ENCODE data around the gene AGBL1.

DNA sequence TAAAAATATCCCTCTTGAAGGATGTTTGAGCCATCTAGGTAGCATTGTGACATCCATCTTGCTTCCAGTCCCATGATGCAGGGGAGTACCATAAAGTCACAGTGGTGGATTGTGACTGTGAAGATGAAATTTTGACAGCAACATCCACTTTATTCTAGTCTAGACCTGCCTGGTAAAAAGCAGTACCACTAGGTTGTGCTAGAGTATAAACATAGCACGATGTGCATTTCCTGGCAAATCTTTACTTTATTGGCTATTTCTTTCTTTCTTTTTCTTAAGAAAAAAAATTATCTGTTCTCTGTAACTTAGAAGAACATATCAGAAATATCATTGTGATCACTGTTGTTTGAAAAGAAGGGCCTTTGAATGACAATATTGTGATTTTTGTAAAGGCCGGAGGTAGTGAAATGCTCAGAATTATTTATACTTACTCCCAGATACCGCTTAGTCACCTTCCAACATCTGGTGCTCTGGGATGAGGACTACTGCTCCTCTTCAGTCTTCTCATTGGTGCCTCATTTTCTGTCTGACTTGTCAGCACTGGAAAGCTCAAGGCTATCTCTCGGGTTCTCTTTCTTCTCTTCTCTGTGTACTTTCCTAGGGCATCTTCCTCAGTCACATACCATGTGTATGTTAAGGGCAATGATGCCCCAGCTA lies 35.6 kb downstream of the AGBL1 start:
- TF ChIP-seq EZH2 (IDR thresholded peaks at IDR 0.05; ENCODE audit: borderline replicate concordance, low read depth, low read length, poor library complexity, severe bottlenecking): no peak
- TF ChIP-seq, protein P1, sequence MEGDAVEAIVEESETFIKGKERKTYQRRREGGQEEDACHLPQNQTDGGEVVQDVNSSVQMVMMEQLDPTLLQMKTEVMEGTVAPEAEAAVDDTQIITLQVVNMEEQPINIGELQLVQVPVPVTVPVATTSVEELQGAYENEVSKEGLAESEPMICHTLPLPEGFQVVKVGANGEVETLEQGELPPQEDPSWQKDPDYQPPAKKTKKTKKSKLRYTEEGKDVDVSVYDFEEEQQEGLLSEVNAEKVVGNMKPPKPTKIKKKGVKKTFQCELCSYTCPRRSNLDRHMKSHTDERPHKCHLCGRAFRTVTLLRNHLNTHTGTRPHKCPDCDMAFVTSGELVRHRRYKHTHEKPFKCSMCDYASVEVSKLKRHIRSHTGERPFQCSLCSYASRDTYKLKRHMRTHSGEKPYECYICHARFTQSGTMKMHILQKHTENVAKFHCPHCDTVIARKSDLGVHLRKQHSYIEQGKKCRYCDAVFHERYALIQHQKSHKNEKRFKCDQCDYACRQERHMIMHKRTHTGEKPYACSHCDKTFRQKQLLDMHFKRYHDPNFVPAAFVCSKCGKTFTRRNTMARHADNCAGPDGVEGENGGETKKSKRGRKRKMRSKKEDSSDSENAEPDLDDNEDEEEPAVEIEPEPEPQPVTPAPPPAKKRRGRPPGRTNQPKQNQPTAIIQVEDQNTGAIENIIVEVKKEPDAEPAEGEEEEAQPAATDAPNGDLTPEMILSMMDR (conservative IDR thresholded peaks at IDR 0.05; ENCODE audit: low read depth, low read length): 0 out of 2 replicates have a peak, but pooled peaks have one; percentile 20
